Heart left ventricle (tissue), 16 donors: ENCODE results near the gene ZNF185. TPM values are rescaled to one million over a fixed set of nuclear protein-coding genes. Genes with fewer than 3 reads are reported as not detected.

Source experiments
- ATAC-seq, 4 donors: fragments of 200-7000 bp; cut with Tn5 transposase; one replicate each; pipeline ENCODE4 v1.9.1; 2020 to 2022; ENCODE audit warnings: moderate library complexity in 4 of 4, mild to moderate bottlenecking in 3 of 4, moderate number of reproducible peaks in 1 of 4
- DNase-seq, 5 donors: peaks; one replicate each; pipeline ENCODE4 v3.0.0-alpha.2; 2020
- H3K27ac ChIP-seq, 12 donors: fragments of 200-600 bp; sonication (generic) in 4 of 12; one replicate each; pipeline versions ENCODE4 v1.5.0 to v1.8.0; 2016 to 2022; ENCODE audit warnings: mild to moderate bottlenecking in 2 of 12
- H3K27me3 ChIP-seq, 9 donors: fragments of 200-600 bp; sonication (generic) in 2 of 9; one replicate each; pipeline versions ENCODE4 v1.5.1 to v1.8.0; 2016 to 2022; ENCODE audit warnings: mild to moderate bottlenecking in 3 of 9
- H3K36me3 ChIP-seq, 9 donors: fragments of 200-600 bp; sonication (generic) in 2 of 9; one replicate each; pipeline versions ENCODE4 v1.5.0 to v1.8.0; 2018 to 2022; ENCODE audit warnings: mild to moderate bottlenecking in 2 of 9
- H3K4me1 ChIP-seq, 12 donors: fragments of 200-600 bp; sonication (generic) in 4 of 12; one replicate each; pipeline versions ENCODE4 v1.5.0 to v1.8.0; 2016 to 2022; ENCODE audit warnings: mild to moderate bottlenecking in 3 of 12
- H3K4me3 ChIP-seq, 12 donors: fragments of 200-600 bp; sonication (generic) in 4 of 12; one replicate each; pipeline versions ENCODE4 v1.5.0 to v1.8.0; 2017 to 2022; ENCODE audit warnings: mild to moderate bottlenecking in 9 of 12, moderate library complexity in 4 of 12
- H3K9me3 ChIP-seq, 12 donors: fragments of 200-600 bp; sonication (generic) in 4 of 12; one replicate each; pipeline versions ENCODE4 v1.5.0 to v1.8.0; 2016 to 2022; ENCODE audit warnings: mild to moderate bottlenecking in 1 of 12
- CTCF ChIP-seq, 12 donors: fragments of 200-600 bp; sonication (generic) in 4 of 12; IDR thresholded peaks; one replicate each; pipeline versions ENCODE4 v1.5.0 to v1.8.0; 2018 to 2022; ENCODE audit warnings: antibody characterized with exemption in 12 of 12, mild to moderate bottlenecking in 5 of 12
- POLR2A ChIP-seq, 2 donors: fragments of 450-650 bp; IDR thresholded peaks; one replicate each; pipeline ENCODE4 v1.6.1; 2017; ENCODE audit warnings: antibody characterized with exemption in 2 of 2, mild to moderate bottlenecking in 2 of 2, moderate library complexity in 2 of 2
- WGBS, 4 donors: extraction: QIAGEN DNeasy Blood & Tissue Kit in 2 of 4; methylation state at CpG; one replicate each; pipeline versions ENCODE4 v1.1.5 to v1.1.7; 2013 to 2018; 5-methylcytosine and 5-hydroxymethylcytosine counted together
- intact Hi-C, 10 donors: fragments of 100-400 bp; cut with DNase I; formaldehyde crosslinking; loops; one replicate each; pipeline versions ENCODE4 v1.11.1 to v1.14.2; 2022
- polyA plus RNA-seq, 2 donors: library from polyadenylated mRNA; stranded (reverse); fragments of 200-250 nt; gene quantifications; one replicate each; pipeline ENCODE4 v1.2.3, GENCODE V29; 2013
- total RNA-seq, 9 donors: library from RNA; depleted of rRNA in 2 of 9; stranded (reverse); fragments of >200 nt in 2 of 9; fragmentation: NEBNext Ultra II Directional in 3 of 9; extraction: Animal tissue kit (Norgen Biotek cat#: 25700) in 3 of 9; gene quantifications; one replicate each; pipeline versions ENCODE4 v1.1.0 to v1.2.4, GENCODE V29; 2016 to 2023
- donor health status: ischemic (EF 13 %, LVEDD 7.1; RV severe dilation, severe dysfunction).
- donor health status: healthy with polysubstance abuse.
- donor health status: DM: no; HTN: yes; CAD: no.
- donor health status: DM: no; HTN: no; CAD: no.
- donor health status: ischemic (EF 25% LVEDD 6.9; RV normal size, moderate dysfunction).
- donor health status: ischemic (EF 25% LVEDD 5.7; RV mildly dilated, moderate dysfunction).
- donor health status: healthy.
- donor health status: DM: yes; HTN: yes; CAD: no.
- donor health status: ischemic (EF 35%, LVEDD 5.7; RV mildly dilated, moderate dysfunction).
- donor health status: nonischemic (EF 11% LVEDD 7.7; RV severe dilation, severe dysfunction).
- donor health status: DM: yes; HTN: yes; CAD: no.
- donor health status: PGD.
- donor health status: ischemic (EF 29% LVEDD 5.4; RV normal size, mild dysfunction).
- donor health status: nonischemic (EF 23%, LVEDD 6.1; RV moderate dilation, normal function).

Gene ZNF185
- total and polyA plus RNA-seq, 11 donors = 0.42 to 7.4 (median 1.8) TPM

DNA sequence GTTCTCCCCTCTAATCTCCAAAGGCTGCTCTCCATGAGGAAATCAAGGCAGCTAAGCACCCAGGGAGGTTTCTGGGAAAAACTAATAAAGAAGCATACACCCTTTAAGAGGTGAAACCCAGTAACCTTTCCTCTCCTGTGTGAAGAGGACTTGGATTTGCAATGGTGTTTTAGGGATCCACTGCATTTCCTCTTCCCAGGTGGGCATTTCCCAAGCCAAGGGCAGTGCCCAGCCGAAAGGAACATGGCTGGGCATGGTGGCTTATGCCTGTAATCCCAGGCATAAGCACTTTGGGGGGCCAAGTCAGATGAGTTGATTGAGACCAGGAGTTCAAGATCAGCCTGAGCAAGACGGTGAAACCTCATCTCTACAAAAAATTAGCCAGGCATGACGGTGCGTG lies 5.4 kb upstream of the ZNF185 start:
- no peak for TF ChIP-seq POLR2A (IDR thresholded peaks at IDR 0.05)
- no peak for TF ChIP-seq CTCF (IDR thresholded peaks at IDR 0.05)
- Histone ChIP-seq H3K27me3 (peaks cover 0 to 50% (median 0%) of the 10 kb centered on the region in 9 donors), H3K4me1 (no peaks in the 10 kb centered on the region), H3K4me3 (no peak overlapping the region), H3K27ac (no peak overlapping the region), H3K36me3 (no peaks in the 10 kb centered on the region), H3K9me3 (no peaks in the 10 kb centered on the region)
- intact Hi-C loops = no loop called here
- no peak for DNase-seq
- no peak for ATAC-seq
- 69 to 87% (median 81%) methylated on average over 4 of the region's 4 CpGs for WGBS, 4 donors

- no peaks in the 10 kb centered on the region for H3K36me3 ChIP-seq
- DNase-seq (no peak), ATAC-seq (no peak)
- no peaks in the 10 kb centered on the region for H3K9me3 ChIP-seq
- TF ChIP-seq POLR2A (IDR thresholded peaks at IDR 0.05) (no peak), CTCF (IDR thresholded peaks at IDR 0.05) (no peak)
- no peak overlapping the region for H3K27ac ChIP-seq
- WGBS, 4 donors = 51 to 58% (median 57%) methylated on average over 20 to 22 of the region's 22 CpGs
- no peak overlapping the region for H3K4me3 ChIP-seq
- H3K4me1 ChIP-seq = peaks cover 0 to 3% (median 0%) of the 10 kb centered on the region in 12 donors
- peaks cover 0 to 46% (median 0%) of the 10 kb centered on the region in 9 donors for H3K27me3 ChIP-seq
- intact Hi-C loops = no loop called here
Measured at GRCh38 chrX:152892999-152893891, 4.6 kb upstream of the ZNF185 start.

GRCh38 chrX:152893980-152894610 lies 3.8 kb upstream of the ZNF185 start:
- Histone ChIP-seq H3K4me1 (peaks cover 0 to 4% (median 0%) of the 10 kb centered on the region in 12 donors), H3K36me3 (no peaks in the 10 kb centered on the region), H3K27me3 (peaks cover 0 to 45% (median 0%) of the 10 kb centered on the region in 9 donors), H3K27ac (no peak overlapping the region), H3K9me3 (no peaks in the 10 kb centered on the region), H3K4me3 (no peak overlapping the region)
- WGBS, 4 donors = 76 to 96% (median 87%) methylated on average over 9 of the region's 9 CpGs
- intact Hi-C loops = no loop called here
- TF ChIP-seq POLR2A (IDR thresholded peaks at IDR 0.05) (no peak), CTCF (IDR thresholded peaks at IDR 0.05) (no peak)
- no peak for ATAC-seq
- DNase-seq = no peak

DNA sequence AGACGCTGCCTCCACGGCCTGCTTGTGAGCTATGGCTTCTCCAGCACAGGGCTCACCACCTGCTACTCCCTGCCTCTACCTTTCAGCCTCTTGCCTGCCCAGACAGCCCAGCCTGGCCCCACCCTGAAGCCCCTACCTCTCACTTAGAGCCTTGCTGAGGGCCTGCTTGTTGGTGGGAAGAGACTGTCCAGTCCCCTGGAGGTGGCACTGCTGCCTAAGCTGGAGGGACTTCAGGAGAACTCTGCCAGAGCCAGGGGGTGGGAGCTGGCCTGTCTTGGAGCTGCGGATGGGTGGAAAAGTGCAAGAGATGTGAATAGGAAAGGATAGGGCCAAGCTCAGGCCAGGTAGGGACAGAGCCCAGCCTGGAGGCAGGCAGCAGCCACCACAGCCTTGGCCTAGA lies 2.7 kb upstream of the ZNF185 start:
- H3K27ac ChIP-seq = no peak overlapping the region
- TF ChIP-seq POLR2A (IDR thresholded peaks at IDR 0.05) = no peak
- TF ChIP-seq CTCF (IDR thresholded peaks at IDR 0.05) = no peak
- no peak overlapping the region for H3K4me3 ChIP-seq
- H3K4me1 ChIP-seq = peaks cover 0 to 4% (median 0%) of the 10 kb centered on the region in 12 donors
- ATAC-seq (no peak), DNase-seq (no peak)
- no peaks in the 10 kb centered on the region for H3K36me3 ChIP-seq
- WGBS, 4 donors = 62 to 94% (median 86%) methylated on average over 3 of the region's 3 CpGs
- intact Hi-C loops = no loop called here
- peaks cover 0 to 45% (median 0%) of the 10 kb centered on the region in 9 donors for H3K27me3 ChIP-seq
- H3K9me3 ChIP-seq = no peaks in the 10 kb centered on the region
